Choroid plexus epithelial cell (primary cell): Measurements from ENCODE around the gene PSTPIP1.

Source experiments
- DNase-seq: peaks from one replicate; pipeline ENCODE4 v3.0.0-alpha.2; 2010; ENCODE audit warnings: low read depth
- H3K4me3 ChIP-seq: 2 replicates; pipeline ENCODE4 v1.5.1; 2011; ENCODE audit warnings: low read depth, mild to moderate bottlenecking, control low read depth, low read length, moderate library complexity
- CTCF ChIP-seq: conservative IDR thresholded peaks from 2 replicates; pipeline ENCODE4 v1.5.1; 2011; ENCODE audit warnings: low read depth, mild to moderate bottlenecking, control low read depth, inconsistent platforms, low read length, moderate library complexity

Gene PSTPIP1

GRCh38 chr15:77014132-77015081, 19.5 kb downstream of the PSTPIP1 start:
- TF ChIP-seq CTCF = no peak
- H3K4me3 ChIP-seq = no peak overlapping the region
- DNase-seq = no peak

GRCh38 chr15:77015646-77016320, 20.9 kb downstream of the PSTPIP1 start:
- TF ChIP-seq CTCF = no peak
- no peak overlapping the region for H3K4me3 ChIP-seq
- DNase-seq = no peak

- no peak overlapping the region for H3K4me3 ChIP-seq
- TF ChIP-seq CTCF = no peak
- no peak for DNase-seq
These were observed 21.4 kb downstream of the PSTPIP1 start for GRCh38 chr15:77016321-77016695.

- H3K4me3 ChIP-seq = no peak overlapping the region
- no peak for DNase-seq
- TF ChIP-seq CTCF = no peak
These were observed 22.2 kb downstream of the PSTPIP1 start for GRCh38 chr15:77017091-77017660.

- TF ChIP-seq CTCF = no peak
- no peak overlapping the region for H3K4me3 ChIP-seq
- no peak for DNase-seq
These were observed 23.1 kb downstream of the PSTPIP1 start for GRCh38 chr15:77017761-77018720.

- TF ChIP-seq CTCF = no peak
- H3K4me3 ChIP-seq = no peak overlapping the region
- DNase-seq = no peak
These were observed 24.0 kb downstream of the PSTPIP1 start for GRCh38 chr15:77018796-77019505.
